IgD-negative memory B cell (primary cell): ENCODE measurements around the gene FRMD4A. TPM values are rescaled to one million over a fixed set of nuclear protein-coding genes. Genes with fewer than 3 reads are reported as not detected.

Source experiments
- H3K27ac Mint-ChIP-seq, 3 donors: one replicate each; pipeline ENCODE4 v1.8.0; 2020 to 2022; ENCODE audit warnings: mild to moderate bottlenecking in 3 of 3, mixed read lengths in 3 of 3, moderate library complexity in 1 of 3
- H3K27me3 Mint-ChIP-seq: one replicate; pipeline ENCODE4 v1.8.0; 2021; ENCODE audit warnings: mixed read lengths
- H3K36me3 Mint-ChIP-seq: one replicate; pipeline ENCODE4 v1.8.0; 2020; ENCODE audit warnings: mild to moderate bottlenecking, mixed read lengths
- H3K4me1 Mint-ChIP-seq, 3 donors: one replicate each; pipeline ENCODE4 v1.8.0; 2020 to 2022; ENCODE audit warnings: mixed read lengths in 3 of 3, mild to moderate bottlenecking in 1 of 3
- H3K4me3 Mint-ChIP-seq, 4 donors: one replicate each; pipeline ENCODE4 v1.8.0; 2020 to 2022; ENCODE audit warnings: mild to moderate bottlenecking in 4 of 4, mixed read lengths in 4 of 4, moderate library complexity in 3 of 4
- H3K9me3 Mint-ChIP-seq, 3 donors: one replicate each; pipeline ENCODE4 v1.8.0; 2020 to 2021; ENCODE audit warnings: mixed read lengths in 3 of 3, mild to moderate bottlenecking in 1 of 3
- polyA plus RNA-seq: library from polyadenylated mRNA; unstranded; fragments of 300-500 nt; fragmentation: Illumina TruSeq; gene quantifications from one replicate; pipeline ENCODE4 v1.2.3, GENCODE V29; 2021

Gene FRMD4A
- polyA plus RNA-seq, 1 donor from 2014 or later = 1.7 TPM

- no peaks in the 10 kb centered on the region for H3K9me3 Mint-ChIP-seq
- H3K27ac Mint-ChIP-seq = peak overlapping the region in 1 of 3 donors; percentile 70
- H3K36me3 Mint-ChIP-seq = peaks cover 2% of the 10 kb centered on the region
- no peak overlapping the region for H3K4me3 Mint-ChIP-seq
- peaks cover 7 to 15% (median 10%) of the 10 kb centered on the region in 3 donors for H3K4me1 Mint-ChIP-seq
- H3K27me3 Mint-ChIP-seq = peaks cover 1% of the 10 kb centered on the region
Observed at GRCh38 chr10:14126697-14127440, 203.9 kb downstream of the FRMD4A start.

GRCh38 chr10:14125564-14125963, 205.2 kb downstream of the FRMD4A start:
- H3K4me3 Mint-ChIP-seq = no peak overlapping the region
- H3K27me3 Mint-ChIP-seq = peaks cover 1% of the 10 kb centered on the region
- H3K9me3 Mint-ChIP-seq = no peaks in the 10 kb centered on the region
- H3K4me1 Mint-ChIP-seq = peaks cover 7 to 15% (median 10%) of the 10 kb centered on the region in 3 donors
- no peak overlapping the region for H3K27ac Mint-ChIP-seq
- no peaks in the 10 kb centered on the region for H3K36me3 Mint-ChIP-seq

GRCh38 chr10:14124941-14125340, 205.8 kb downstream of the FRMD4A start:
- no peaks in the 10 kb centered on the region for H3K36me3 Mint-ChIP-seq
- H3K4me3 Mint-ChIP-seq = no peak overlapping the region
- H3K27ac Mint-ChIP-seq = no peak overlapping the region
- H3K9me3 Mint-ChIP-seq = no peaks in the 10 kb centered on the region
- H3K4me1 Mint-ChIP-seq = peaks cover 7 to 15% (median 10%) of the 10 kb centered on the region in 3 donors
- H3K27me3 Mint-ChIP-seq = peaks cover 1% of the 10 kb centered on the region

GRCh38 chr10:14123139-14123538, 207.6 kb downstream of the FRMD4A start:
- no peak overlapping the region for H3K4me3 Mint-ChIP-seq

GRCh38 chr10:14120812-14121211, 209.9 kb downstream of the FRMD4A start:
- Mint-ChIP-seq H3K27ac (no peak overlapping the region), H3K9me3 (peaks cover 0 to 2% (median 0%) of the 10 kb centered on the region in 3 donors), H3K27me3 (peaks cover 1% of the 10 kb centered on the region), H3K4me3 (no peak overlapping the region), H3K36me3 (no peaks in the 10 kb centered on the region), H3K4me1 (peaks cover 4 to 10% (median 8%) of the 10 kb centered on the region in 3 donors)

More at GRCh38 chr10:14123139-14123538, 207.6 kb downstream of the FRMD4A start:
- Mint-ChIP-seq H3K9me3 (no peaks in the 10 kb centered on the region), H3K36me3 (no peaks in the 10 kb centered on the region), H3K27me3 (peaks cover 1% of the 10 kb centered on the region), H3K4me1 (peaks cover 0 to 6% (median 1%) of the 10 kb centered on the region in 3 donors), H3K27ac (no peak overlapping the region)

- peaks cover 7% of the 10 kb centered on the region for H3K27me3 Mint-ChIP-seq
- peaks cover 9 to 13% (median 12%) of the 10 kb centered on the region in 3 donors for H3K4me1 Mint-ChIP-seq
- peaks cover 0 to 2% (median 0%) of the 10 kb centered on the region in 3 donors for H3K9me3 Mint-ChIP-seq
- H3K36me3 Mint-ChIP-seq = no peaks in the 10 kb centered on the region
- no peak overlapping the region for H3K27ac Mint-ChIP-seq
- peak overlapping the region in 1 of 4 donors; percentile 2 for H3K4me3 Mint-ChIP-seq
Observed at GRCh38 chr10:14118953-14119352, 211.8 kb downstream of the FRMD4A start.

- Mint-ChIP-seq H3K27ac (no peak overlapping the region), H3K9me3 (peaks cover 0 to 2% (median 0%) of the 10 kb centered on the region in 3 donors), H3K4me1 (peaks cover 9 to 13% (median 12%) of the 10 kb centered on the region in 3 donors), H3K27me3 (peaks cover 7% of the 10 kb centered on the region), H3K36me3 (no peaks in the 10 kb centered on the region), H3K4me3 (no peak overlapping the region)
Observed at GRCh38 chr10:14116837-14117236, 213.9 kb downstream of the FRMD4A start.

GRCh38 chr10:14116021-14116420, 214.7 kb downstream of the FRMD4A start:
- H3K27ac Mint-ChIP-seq = no peak overlapping the region
- H3K4me3 Mint-ChIP-seq = peak overlapping the region in 1 of 4 donors; percentile 63
- H3K4me1 Mint-ChIP-seq = peaks cover 9 to 13% (median 12%) of the 10 kb centered on the region in 3 donors
- no peaks in the 10 kb centered on the region for H3K36me3 Mint-ChIP-seq
- H3K9me3 Mint-ChIP-seq = peaks cover 0 to 2% (median 0%) of the 10 kb centered on the region in 3 donors
- H3K27me3 Mint-ChIP-seq = peaks cover 7% of the 10 kb centered on the region

- Mint-ChIP-seq H3K4me3 (no peak overlapping the region), H3K36me3 (no peaks in the 10 kb centered on the region), H3K9me3 (peaks cover 0 to 2% (median 0%) of the 10 kb centered on the region in 3 donors), H3K27ac (no peak overlapping the region), H3K27me3 (peaks cover 7% of the 10 kb centered on the region), H3K4me1 (peaks cover 9 to 13% (median 12%) of the 10 kb centered on the region in 3 donors)
Observed at GRCh38 chr10:14114791-14115190, 215.9 kb downstream of the FRMD4A start.

- H3K9me3 Mint-ChIP-seq = peaks cover 0 to under 1% (median 0%) of the 10 kb centered on the region in 3 donors
- peak overlapping the region in 1 of 3 donors; percentile 0 for H3K27ac Mint-ChIP-seq
- H3K4me3 Mint-ChIP-seq = no peak overlapping the region
- no peaks in the 10 kb centered on the region for H3K36me3 Mint-ChIP-seq
- H3K27me3 Mint-ChIP-seq = peaks cover 17% of the 10 kb centered on the region
- peaks cover 9 to 14% (median 12%) of the 10 kb centered on the region in 3 donors for H3K4me1 Mint-ChIP-seq
Observed at GRCh38 chr10:14112056-14112455, 218.7 kb downstream of the FRMD4A start.

GRCh38 chr10:14111208-14111607, 219.5 kb downstream of the FRMD4A start:
- H3K36me3 Mint-ChIP-seq = no peaks in the 10 kb centered on the region
- H3K27me3 Mint-ChIP-seq = peaks cover 18% of the 10 kb centered on the region
- peaks cover 5 to 11% (median 9%) of the 10 kb centered on the region in 3 donors for H3K4me1 Mint-ChIP-seq

GRCh38 chr10:14106828-14107227, 223.9 kb downstream of the FRMD4A start:
- H3K4me1 Mint-ChIP-seq = peaks cover 0 to 1% (median 0%) of the 10 kb centered on the region in 3 donors
- peaks cover 12% of the 10 kb centered on the region for H3K27me3 Mint-ChIP-seq
- no peak overlapping the region for H3K4me3 Mint-ChIP-seq
- no peaks in the 10 kb centered on the region for H3K36me3 Mint-ChIP-seq
- no peak overlapping the region for H3K27ac Mint-ChIP-seq
- H3K9me3 Mint-ChIP-seq = peaks cover 4 to 11% (median 4%) of the 10 kb centered on the region in 3 donors

More at GRCh38 chr10:14111208-14111607, 219.5 kb downstream of the FRMD4A start:
- peaks cover 4 to 6% (median 4%) of the 10 kb centered on the region in 3 donors for H3K9me3 Mint-ChIP-seq
- no peak overlapping the region for H3K27ac Mint-ChIP-seq
- H3K4me3 Mint-ChIP-seq = no peak overlapping the region

GRCh38 chr10:14102056-14102455, 228.7 kb downstream of the FRMD4A start:
- H3K4me3 Mint-ChIP-seq = no peak overlapping the region
- no peaks in the 10 kb centered on the region for H3K4me1 Mint-ChIP-seq
- H3K27me3 Mint-ChIP-seq = peaks cover 1% of the 10 kb centered on the region
- H3K36me3 Mint-ChIP-seq = no peaks in the 10 kb centered on the region
- no peak overlapping the region for H3K27ac Mint-ChIP-seq
- H3K9me3 Mint-ChIP-seq = peaks cover 4 to 11% (median 4%) of the 10 kb centered on the region in 3 donors

GRCh38 chr10:14099885-14100284, 230.8 kb downstream of the FRMD4A start:
- Mint-ChIP-seq H3K27ac (no peak overlapping the region), H3K9me3 (no peaks in the 10 kb centered on the region), H3K27me3 (no peaks in the 10 kb centered on the region), H3K4me3 (no peak overlapping the region), H3K4me1 (no peaks in the 10 kb centered on the region), H3K36me3 (no peaks in the 10 kb centered on the region)

GRCh38 chr10:14093730-14094484, 236.8 kb downstream of the FRMD4A start:
- Mint-ChIP-seq H3K9me3 (no peaks in the 10 kb centered on the region), H3K4me3 (no peak overlapping the region), H3K27ac (no peak overlapping the region), H3K27me3 (no peaks in the 10 kb centered on the region), H3K36me3 (no peaks in the 10 kb centered on the region), H3K4me1 (peaks cover 4 to 13% (median 5%) of the 10 kb centered on the region in 3 donors)
